OCI-LY1 (cell line): ENCODE data around the gene ANKRD11.

Experiments used
- H2AFZ ChIP-seq: fragments of 200-600 bp; sonication (generic), shearing (Covaris generic); 2 replicates; pipeline ENCODE4 v1.6.0; 2014; ENCODE audit warnings: antibody characterized with exemption, mild to moderate bottlenecking, low read length
- H3F3A ChIP-seq: fragments of 200-600 bp; sonication (generic), shearing (Covaris generic); 2 replicates; pipeline ENCODE4 v1.6.0; 2014; ENCODE audit warnings: mild to moderate bottlenecking, antibody characterized with exemption, low read length, moderate library complexity; ENCODE audit not compliant: insufficient read depth
- H3K27ac ChIP-seq: fragments of 200-600 bp; sonication (generic); 2 replicates; pipeline ENCODE4 v1.5.1; 2014; ENCODE audit warnings: low read length, mixed run types, mild to moderate bottlenecking, low read depth; ENCODE audit not compliant: poor library complexity, severe bottlenecking
- H3K27me3 ChIP-seq: fragments of 200-600 bp; sonication (generic); 2 replicates; pipeline ENCODE4 v1.6.0; 2014; ENCODE audit warnings: antibody characterized with exemption, mild to moderate bottlenecking, low read length, moderate library complexity; ENCODE audit not compliant: insufficient read depth
- H3K36me3 ChIP-seq: fragments of 200-600 bp; sonication (generic); 2 replicates; pipeline ENCODE4 v1.6.1; 2014; ENCODE audit warnings: mild to moderate bottlenecking, antibody characterized with exemption, low read length, moderate library complexity, mixed read lengths; ENCODE audit not compliant: insufficient read depth
- H3K4me1 ChIP-seq: fragments of 200-600 bp; sonication (generic); 2 replicates; pipeline ENCODE4 v1.5.1; 2014; ENCODE audit warnings: mild to moderate bottlenecking, low read length, moderate library complexity; ENCODE audit not compliant: insufficient read depth, severe bottlenecking
- H3K4me2 ChIP-seq: fragments of 200-600 bp; sonication (generic), shearing (Covaris generic); 2 replicates; pipeline ENCODE4 v1.6.1; 2014; ENCODE audit warnings: low read length
- H3K4me3 ChIP-seq: fragments of 200-600 bp; sonication (generic); 2 replicates; pipeline ENCODE4 v1.5.1; 2014; ENCODE audit warnings: low read length, low read depth, mild to moderate bottlenecking, mixed read lengths; ENCODE audit not compliant: poor library complexity, severe bottlenecking
- H3K79me2 ChIP-seq: fragments of 200-600 bp; shearing (Covaris generic); 2 replicates; pipeline ENCODE4 v1.6.1; 2016; ENCODE audit warnings: mixed run types, low read length, mixed read lengths; ENCODE audit not compliant: insufficient read depth
- H3K9ac ChIP-seq: fragments of 200-600 bp; sonication (generic), shearing (Covaris generic); 2 replicates; pipeline ENCODE4 v1.6.1; 2014; ENCODE audit warnings: mild to moderate bottlenecking, low read length, mixed read lengths
- H3K9me2 ChIP-seq: fragments of 200-600 bp; sonication (generic), shearing (Covaris generic); 2 replicates; pipeline ENCODE4 v1.6.1; 2014; ENCODE audit warnings: low read depth, mild to moderate bottlenecking, low read length, mixed read lengths
- H3K9me3 ChIP-seq: fragments of 200-600 bp; shearing (Covaris generic); 2 replicates; pipeline ENCODE4 v1.6.1; 2014; ENCODE audit warnings: low read length, mixed read lengths
- H4K20me1 ChIP-seq: fragments of 200-600 bp; sonication (generic), shearing (Covaris generic); 2 replicates; pipeline ENCODE4 v1.6.0; 2016; ENCODE audit warnings: mild to moderate bottlenecking, low read length; ENCODE audit not compliant: insufficient read depth
- EZH2 ChIP-seq: fragments of 200-600 bp; sonication (generic), shearing (Covaris generic); IDR thresholded peaks from 2 replicates; pipeline ENCODE4 v1.8.0; 2017; ENCODE audit warnings: borderline replicate concordance, mixed run types, mild to moderate bottlenecking, antibody characterized with exemption, low read length, moderate library complexity, mixed read lengths
- TF ChIP-seq, protein P1 (sequence below): fragments of 200-600 bp; sonication (generic), shearing (Covaris generic); IDR thresholded peaks from 2 replicates; pipeline ENCODE4 v1.5.1; 2017; ENCODE audit warnings: mild to moderate bottlenecking, antibody characterized with exemption, low read length, moderate library complexity, mixed read lengths

The ANKRD11 gene

GRCh38 chr16:89346869-89347268 is 143.5 kb downstream of the ANKRD11 start:
- TF ChIP-seq, protein P1, sequence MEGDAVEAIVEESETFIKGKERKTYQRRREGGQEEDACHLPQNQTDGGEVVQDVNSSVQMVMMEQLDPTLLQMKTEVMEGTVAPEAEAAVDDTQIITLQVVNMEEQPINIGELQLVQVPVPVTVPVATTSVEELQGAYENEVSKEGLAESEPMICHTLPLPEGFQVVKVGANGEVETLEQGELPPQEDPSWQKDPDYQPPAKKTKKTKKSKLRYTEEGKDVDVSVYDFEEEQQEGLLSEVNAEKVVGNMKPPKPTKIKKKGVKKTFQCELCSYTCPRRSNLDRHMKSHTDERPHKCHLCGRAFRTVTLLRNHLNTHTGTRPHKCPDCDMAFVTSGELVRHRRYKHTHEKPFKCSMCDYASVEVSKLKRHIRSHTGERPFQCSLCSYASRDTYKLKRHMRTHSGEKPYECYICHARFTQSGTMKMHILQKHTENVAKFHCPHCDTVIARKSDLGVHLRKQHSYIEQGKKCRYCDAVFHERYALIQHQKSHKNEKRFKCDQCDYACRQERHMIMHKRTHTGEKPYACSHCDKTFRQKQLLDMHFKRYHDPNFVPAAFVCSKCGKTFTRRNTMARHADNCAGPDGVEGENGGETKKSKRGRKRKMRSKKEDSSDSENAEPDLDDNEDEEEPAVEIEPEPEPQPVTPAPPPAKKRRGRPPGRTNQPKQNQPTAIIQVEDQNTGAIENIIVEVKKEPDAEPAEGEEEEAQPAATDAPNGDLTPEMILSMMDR = no peak
- TF ChIP-seq EZH2 = no peak
- H3K27me3 ChIP-seq = no peaks in the 10 kb centered on the region
- H3K27ac ChIP-seq = peak overlapping the region; percentile 19
- H3K4me3 ChIP-seq = no peak overlapping the region
- H2AFZ ChIP-seq = no peak overlapping the region
- no peak overlapping the region for H3K9ac ChIP-seq
- no peak overlapping the region for H3K4me2 ChIP-seq
- no peaks in the 10 kb centered on the region; the same call in 1 of the 2 replicates for H3F3A ChIP-seq
- peaks cover 95% of the 10 kb centered on the region for H3K79me2 ChIP-seq
- H3K4me1 ChIP-seq = peaks cover 56% of the 10 kb centered on the region
- no peaks in the 10 kb centered on the region for H3K9me3 ChIP-seq
- H3K9me2 ChIP-seq = no peaks in the 10 kb centered on the region
- H4K20me1 ChIP-seq = no peaks in the 10 kb centered on the region; the same call in 1 of the 2 replicates
- peaks cover 17% of the 10 kb centered on the region; the same call in 1 of the 2 replicates for H3K36me3 ChIP-seq

DNA sequence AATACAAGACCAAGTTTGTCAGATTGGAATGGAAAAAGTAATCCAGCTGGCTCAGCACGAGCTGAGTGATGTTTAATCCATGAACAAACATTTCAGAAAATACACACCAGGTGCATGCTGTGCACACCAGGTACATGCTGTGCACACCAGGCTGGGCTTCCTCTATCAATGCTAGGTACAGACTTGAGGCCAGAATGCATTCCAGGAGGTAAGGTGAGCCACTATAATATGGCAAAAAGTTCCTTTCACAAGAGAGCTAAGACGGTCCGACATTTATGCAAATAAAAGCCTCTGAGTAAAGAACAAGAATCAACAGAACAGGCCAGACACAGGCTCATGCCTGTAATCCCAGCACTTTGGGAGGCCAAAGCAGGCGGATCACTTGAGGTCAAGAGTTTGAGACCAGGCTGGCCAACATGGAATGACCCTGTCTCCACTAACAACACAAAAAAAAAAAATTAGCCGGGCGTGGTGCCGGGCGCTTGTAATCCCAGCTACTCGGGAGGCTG is 144.7 kb downstream of the ANKRD11 start:
- Histone ChIP-seq H3K79me2 (peaks cover 97% of the 10 kb centered on the region), H2AFZ (no peak overlapping the region), H3F3A (no peaks in the 10 kb centered on the region; the same call in 1 of the 2 replicates), H3K9ac (no peak overlapping the region), H4K20me1 (peaks cover 4% of the 10 kb centered on the region), H3K4me3 (no peak overlapping the region), H3K27me3 (no peaks in the 10 kb centered on the region), H3K36me3 (peaks cover 8% of the 10 kb centered on the region; the same call in 1 of the 2 replicates), H3K27ac (no peak overlapping the region), H3K4me2 (no peak overlapping the region), H3K4me1 (peaks cover 66% of the 10 kb centered on the region), H3K9me2 (no peaks in the 10 kb centered on the region), H3K9me3 (no peaks in the 10 kb centered on the region)
- TF ChIP-seq, protein P1 = no peak
- TF ChIP-seq EZH2 = no peak

DNA sequence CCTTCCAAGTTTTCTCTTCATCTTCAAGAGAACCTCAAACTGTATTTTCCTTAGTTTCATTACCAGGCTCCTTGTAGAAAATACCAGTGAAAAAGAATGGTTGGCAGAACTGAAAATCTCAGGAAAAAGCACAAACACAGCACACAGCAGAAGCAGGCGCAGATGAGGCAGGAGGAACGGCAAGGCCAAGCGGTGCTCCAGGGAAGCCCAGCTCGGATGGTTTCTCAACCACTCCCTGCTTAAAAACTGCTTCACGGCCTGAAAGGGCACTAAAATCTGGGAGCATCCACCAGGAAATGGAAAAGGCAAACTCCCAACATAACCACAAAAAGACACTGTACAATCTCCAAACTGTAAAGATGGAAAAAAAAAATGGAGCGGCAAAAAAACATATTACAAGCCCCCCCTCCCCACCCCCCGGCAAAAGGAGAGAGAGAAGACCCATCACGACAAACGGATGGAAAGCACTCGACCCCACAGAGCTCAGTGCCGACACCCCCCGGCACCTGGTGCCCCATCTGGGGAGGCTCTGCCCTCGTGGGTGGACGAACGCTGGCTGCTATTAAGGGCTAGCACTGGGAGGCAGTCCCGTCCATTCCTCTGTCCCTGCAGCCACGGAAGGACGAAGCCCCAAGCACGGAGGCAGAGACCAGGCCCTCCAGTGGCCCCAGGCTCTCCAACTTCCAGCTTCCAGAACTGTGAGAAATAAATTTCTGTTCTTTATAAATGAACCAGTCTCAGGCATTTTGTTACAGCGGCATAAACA is 145.3 kb downstream of the ANKRD11 start:
- Histone ChIP-seq H4K20me1 (peaks cover 4% of the 10 kb centered on the region), H3K9me2 (no peaks in the 10 kb centered on the region), H2AFZ (no peak overlapping the region), H3K9ac (no peak overlapping the region), H3K4me1 (peaks cover 66% of the 10 kb centered on the region), H3K4me2 (no peak overlapping the region), H3K36me3 (peaks cover 3% of the 10 kb centered on the region; the same call in 1 of the 2 replicates), H3K4me3 (no peak overlapping the region), H3K9me3 (no peaks in the 10 kb centered on the region), H3F3A (no peaks in the 10 kb centered on the region; the same call in 1 of the 2 replicates), H3K27ac (no peak overlapping the region), H3K27me3 (no peaks in the 10 kb centered on the region), H3K79me2 (peaks cover 97% of the 10 kb centered on the region)
- TF ChIP-seq, protein P1 = no peak
- TF ChIP-seq EZH2 = no peak
